IMR-90 (cell line): ENCODE measurements around the gene ACIN1. TPM values are rescaled to one million over a fixed set of nuclear protein-coding genes. Genes with fewer than 3 reads are reported as not detected.
A peak's percentile ranks its signal among the peaks of the same experiment; 100 is the strongest.

Experiments
- ATAC-seq: fragments of 200-7000 bp; cut with Tn5 transposase; 2 replicates; pipeline ENCODE4 v1.9.1; 2020; ENCODE audit warnings: low read depth, mild to moderate bottlenecking, moderate library complexity
- BruUV-seq: library from RNA; stranded (reverse); fragments of 400-500 nt; replicated peaks from 2 replicates; lab custom pipeline; 2021; lab: Mats Ljungman, UMichigan
- CTCF ChIA-PET: fragments of 300-600 bp; formaldehyde crosslinking; extraction: SDS; loops from one replicate; lab custom pipeline; 2021; ENCODE audit warnings: antibody characterized with exemption; lab: Yijun Ruan, JAX
- POLR2A ChIA-PET: fragments of 300-600 bp; sonication (Branson Sonifier 250); formaldehyde crosslinking; loops from one replicate; lab custom pipeline; 2022; ENCODE audit warnings: antibody characterized with exemption; ENCODE audit not compliant: unreplicated experiment; lab: Charles Lee
- DNase-seq: peaks from one replicate; pipeline ENCODE4 v3.0.0; 2013
- H2AFZ ChIP-seq: replicated peaks from 2 replicates; pipeline ENCODE3; 2013; ENCODE audit warnings: low read length, mild to moderate bottlenecking; ENCODE audit not compliant: poor library complexity
- H2AK5ac ChIP-seq: 2 replicates; pipeline ENCODE4 v1.6.1; 2013; ENCODE audit warnings: low read depth, low read length, inconsistent platforms
- H2AK9ac ChIP-seq: replicated peaks from 2 replicates; pipeline ENCODE3; 2013; ENCODE audit warnings: mild to moderate bottlenecking, low read depth, low read length, moderate library complexity; ENCODE audit not compliant: poor library complexity
- H2BK120ac ChIP-seq: 2 replicates; pipeline ENCODE4 v1.6.1; 2013; ENCODE audit warnings: low read depth, low read length, inconsistent platforms
- H2BK15ac ChIP-seq: 3 replicates; pipeline ENCODE4 v1.6.1; 2013; ENCODE audit warnings: low read depth, low read length, inconsistent platforms
- H2BK20ac ChIP-seq: 2 replicates; pipeline ENCODE4 v1.6.1; 2013; ENCODE audit warnings: low read depth, mild to moderate bottlenecking, inconsistent platforms, low read length, moderate library complexity
- H2BK5ac ChIP-seq: 2 replicates; pipeline ENCODE4 v1.6.1; 2013; ENCODE audit warnings: mild to moderate bottlenecking, low read depth, low read length, inconsistent platforms; ENCODE audit not compliant: poor library complexity, severe bottlenecking
- H3K14ac ChIP-seq: replicated peaks from 2 replicates; pipeline ENCODE4 v1.6.1; 2013; ENCODE audit warnings: low read depth, low read length, inconsistent platforms
- H3K18ac ChIP-seq: 2 replicates; pipeline ENCODE4 v1.6.1; 2013; ENCODE audit warnings: low read depth, low read length, control low read depth
- H3K23ac ChIP-seq: 2 replicates; pipeline ENCODE4 v1.6.1; 2013; ENCODE audit warnings: low read depth, low read length, inconsistent platforms
- H3K27ac ChIP-seq: 2 replicates; pipeline ENCODE4 v1.5.1; 2013; ENCODE audit warnings: mild to moderate bottlenecking, control low read depth, low read length; ENCODE audit not compliant: insufficient read depth
- H3K27me3 ChIP-seq: 2 replicates; pipeline ENCODE4 v1.6.1; 2013; ENCODE audit warnings: low read length; ENCODE audit not compliant: control insufficient read depth, insufficient read depth
- H3K36me3 ChIP-seq: 2 replicates; pipeline ENCODE4 v1.6.1; 2013; ENCODE audit warnings: low read length, mixed read lengths; ENCODE audit not compliant: control insufficient read depth, insufficient read depth
- H3K4ac ChIP-seq: 2 replicates; pipeline ENCODE4 v1.6.1; 2013; ENCODE audit warnings: low read depth, low read length, inconsistent platforms
- H3K4me1 ChIP-seq: 2 replicates; pipeline ENCODE4 v1.6.1; 2013; ENCODE audit warnings: low read length, mixed read lengths; ENCODE audit not compliant: control insufficient read depth, insufficient read depth
- H3K4me2 ChIP-seq: 2 replicates; pipeline ENCODE4 v1.6.1; 2013; ENCODE audit warnings: low read depth, mild to moderate bottlenecking, control low read depth, low read length, moderate library complexity
- H3K4me3 ChIP-seq: 2 replicates; pipeline ENCODE4 v1.5.1; 2013; ENCODE audit warnings: low read depth, mild to moderate bottlenecking, control low read depth, low read length, moderate library complexity; ENCODE audit not compliant: insufficient read depth
- H3K56ac ChIP-seq: 2 replicates; pipeline ENCODE4 v1.6.1; 2013; ENCODE audit warnings: low read length, inconsistent platforms; ENCODE audit not compliant: insufficient read depth; ENCODE audit errors: extremely low read depth
- H3K79me1 ChIP-seq, 2 experiments: 2 replicates each; pipeline ENCODE4 v1.6.1; 2013; ENCODE audit warnings: low read length in 2 of 2, inconsistent platforms in 1 of 2, low read depth in 1 of 2
- H3K9ac ChIP-seq: 2 replicates; pipeline ENCODE4 v1.6.1; 2013; ENCODE audit warnings: low read depth, low read length, control low read depth
- H3K9me1 ChIP-seq: 2 replicates; pipeline ENCODE4 v1.6.1; 2013; ENCODE audit warnings: low read length, inconsistent platforms; ENCODE audit not compliant: insufficient read depth
- H3K9me3 ChIP-seq: 2 replicates; pipeline ENCODE4 v1.6.1; 2013; ENCODE audit warnings: low read length; ENCODE audit not compliant: control insufficient read depth, insufficient read depth
- H4K20me1 ChIP-seq: 2 replicates; pipeline ENCODE4 v1.6.1; 2013; ENCODE audit warnings: low read length, inconsistent platforms; ENCODE audit not compliant: insufficient read depth
- H4K5ac ChIP-seq: 2 replicates; pipeline ENCODE4 v1.6.1; 2013; ENCODE audit warnings: mild to moderate bottlenecking, low read depth, low read length, control low read depth
- H4K8ac ChIP-seq, 2 experiments: 2 replicates each; pipeline ENCODE4 v1.6.1; 2013; ENCODE audit warnings: low read depth in 2 of 2, low read length in 2 of 2, control low read depth in 1 of 2, inconsistent platforms in 1 of 2
- H4K91ac ChIP-seq: 2 replicates; pipeline ENCODE4 v1.6.1; 2013; ENCODE audit warnings: low read depth, low read length, inconsistent platforms; ENCODE audit not compliant: insufficient read depth
- CEBPB ChIP-seq: IDR thresholded peaks from 2 replicates; pipeline ENCODE4 v1.6.1; 2012; ENCODE audit warnings: low read depth, low read length, improper control_type of control experiment
- CHD1 ChIP-seq: IDR thresholded peaks from 2 replicates; pipeline ENCODE4 v1.6.1; 2012; ENCODE audit warnings: low read depth, low read length, improper control_type of control experiment
- FOS ChIP-seq: fragments of 150-350 bp; IDR thresholded peaks from 2 replicates; pipeline ENCODE4 v1.6.1; 2016; ENCODE audit warnings: low read depth, low read length
- MAFK ChIP-seq: IDR thresholded peaks from 2 replicates; pipeline ENCODE4 v1.6.1; 2012; ENCODE audit warnings: low read depth, low read length, improper control_type of control experiment
- MAZ ChIP-seq: IDR thresholded peaks from 2 replicates; pipeline ENCODE4 v1.6.1; 2012; ENCODE audit warnings: low read depth, mild to moderate bottlenecking, low read length, improper control_type of control experiment, moderate library complexity, borderline replicate concordance
- MXI1 ChIP-seq: IDR thresholded peaks from 2 replicates; pipeline ENCODE4 v1.6.1; 2012; ENCODE audit warnings: low read depth, mild to moderate bottlenecking, low read length, moderate library complexity, borderline replicate concordance
- NFE2L2 ChIP-seq: fragments of 150-350 bp; IDR thresholded peaks from 2 replicates; pipeline ENCODE4 v1.6.1; 2016; ENCODE audit warnings: low read depth, mild to moderate bottlenecking, low read length
- POLR2A ChIP-seq: IDR thresholded peaks from 2 replicates; pipeline ENCODE4 v1.6.1; 2012; ENCODE audit warnings: mild to moderate bottlenecking, low read depth, low read length
- RAD21 ChIP-seq: IDR thresholded peaks from 2 replicates; pipeline ENCODE4 v1.6.1; 2012; ENCODE audit warnings: low read length, improper control_type of control experiment
- RCOR1 ChIP-seq: IDR thresholded peaks from 2 replicates; pipeline ENCODE4 v1.6.1; 2012; ENCODE audit warnings: mild to moderate bottlenecking, low read length, improper control_type of control experiment; ENCODE audit not compliant: insufficient replicate concordance
- RFX5 ChIP-seq: IDR thresholded peaks from 2 replicates; pipeline ENCODE4 v1.8.0; 2012; ENCODE audit warnings: low read depth, mild to moderate bottlenecking, low read length, moderate library complexity
- SMC3 ChIP-seq: fragments of 150-350 bp; IDR thresholded peaks from 2 replicates; pipeline ENCODE4 v1.6.1; 2016; ENCODE audit warnings: low read depth, mild to moderate bottlenecking, antibody characterized with exemption, low read length, moderate library complexity
- WGBS, 2 experiments: methylation state at CpG; one replicate each; pipeline versions ENCODE4 v1.1.5 to v1.1.7; 2013; ENCODE audit warnings: missing lambda C conversion rate in 2 of 2; ENCODE audit not compliant: insufficient read length in 1 of 2; ENCODE audit errors: extremely low coverage in 2 of 2; 5-methylcytosine and 5-hydroxymethylcytosine counted together
- dilution Hi-C: fragments of 300-500 bp; cut with HindIII; formaldehyde crosslinking; loops from one replicate; pipeline ENCODE4 v1.14.3; 2018; ENCODE audit warnings: low sequenced_read_pairs; ENCODE audit not compliant: unreplicated experiment
- in situ Hi-C: fragments of 300-500 bp; cut with MboI; formaldehyde crosslinking; loops from 3 replicates; pipeline ENCODE4 v1.14.3; 2019; ENCODE audit warnings: low sequenced_read_pairs, inconsistent platforms, mixed read lengths
- intact Hi-C: fragments of 100-400 bp; cut with micrococcal nuclease; formaldehyde crosslinking; loops from 2 replicates; pipeline ENCODE4 v1.10.0; 2022
- polyA plus RNA-seq, 3 experiments: library from polyadenylated mRNA; depleted of rRNA; stranded (reverse); fragments of >200 nt; gene quantifications; 2 replicates each; pipeline ENCODE4 v1.2.3, GENCODE V29; 2012; ENCODE audit warnings: low replicate concordance in 1 of 3
- total RNA-seq: library from RNA; depleted of rRNA; stranded (reverse); fragments of >200 nt; gene quantifications from 2 replicates; pipeline ENCODE4 v1.2.3, GENCODE V29; 2012
- TF ChIP-seq, protein P1 (sequence below): conservative IDR thresholded peaks from 2 replicates; pipeline ENCODE4 v1.5.1; 2012; ENCODE audit warnings: mild to moderate bottlenecking, low read depth, low read length, improper control_type of control experiment
- TF ChIP-seq, protein P2 (sequence below): fragments of 150-350 bp; IDR thresholded peaks from 2 replicates; pipeline ENCODE4 v1.6.1; 2016; ENCODE audit warnings: low read depth, mild to moderate bottlenecking, low read length, moderate library complexity, borderline replicate concordance
- TF ChIP-seq, protein P3 (sequence below): fragments of 150-350 bp; IDR thresholded peaks from 2 replicates; pipeline ENCODE4 v1.6.1; 2017; ENCODE audit warnings: mild to moderate bottlenecking, antibody characterized with exemption, low read length, low read depth

Gene ACIN1
- total and polyA plus RNA-seq, 2 of the 4 experiments (the other 2 are of a cell fraction): 73.8 to 185 TPM

DNA sequence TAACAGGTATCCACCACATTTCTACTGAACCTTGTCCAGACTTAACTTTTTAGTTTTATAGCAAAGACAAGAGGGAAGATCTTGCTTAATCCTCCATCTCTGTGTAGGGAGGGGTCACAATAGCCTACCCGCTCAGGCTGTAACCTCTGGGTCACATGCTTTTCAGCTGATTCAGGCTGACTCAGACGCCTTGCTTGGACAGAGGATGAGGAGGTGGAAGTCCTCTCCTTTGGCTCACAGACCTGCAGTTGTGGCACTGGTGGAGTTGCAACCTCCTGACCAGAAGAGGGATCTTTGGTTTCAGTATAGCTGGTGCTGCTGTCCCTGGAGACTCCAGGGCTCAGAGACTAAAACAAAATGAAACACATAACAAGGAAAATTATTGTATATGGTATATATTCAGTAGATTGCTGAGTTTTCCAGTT lies 16.2 kb downstream of the ACIN1 start:
- Histone ChIP-seq H3K4me1 (peaks cover 14% of the 10 kb centered on the region), H3K14ac (peak overlapping the region; percentile 94), H3K23ac (peak overlapping the region; percentile 83; the same call in 1 of the 2 replicates), H2AK9ac (peak overlapping the region; percentile 96), H4K8ac (peak overlapping the region; percentile 37 to 93), H2AFZ (peak overlapping the region; percentile 59), H3K36me3 (peaks cover 46% of the 10 kb centered on the region), H3K56ac (peak overlapping the region; percentile 85), H4K20me1 (no peaks in the 10 kb centered on the region), H3K9me1 (peaks cover 6% of the 10 kb centered on the region), H3K4me3 (no peak overlapping the region), H3K4me2 (peak overlapping the region; percentile 34; the same call in 1 of the 2 replicates), H2BK15ac (peak overlapping the region; percentile 79; the same call in 2 of the 3 replicates), H3K18ac (peak overlapping the region; percentile 56), H2AK5ac (peak overlapping the region; percentile 90), H2BK20ac (peak overlapping the region; percentile 84), H3K79me1 (peaks cover 21 to 47% of the 10 kb centered on the region in 2 experiments), H4K91ac (peak overlapping the region; percentile 91), H3K9me3 (no peaks in the 10 kb centered on the region), H2BK120ac (peak overlapping the region; percentile 91), H3K27ac (peak overlapping the region; percentile 90), H4K5ac (peak overlapping the region; percentile 56), H3K4ac (peak overlapping the region; percentile 93), H3K27me3 (no peaks in the 10 kb centered on the region), H3K9ac (peak overlapping the region; percentile 71), H2BK5ac (peak overlapping the region; percentile 93)
- dilution Hi-C loops: no loop called here
- intact Hi-C loops: loop anchor here (2.0 to 5.0 kb wide), 2 partner anchors 16 to 109 kb away; partner anchors contain the start of genes ACIN1 and C14orf119
- no TSS peak for BruUV-seq
- WGBS, 2 experiments: no CpG with 5 or more reads among the region's 2 CpGs
- ATAC-seq (peak; percentile 96), DNase-seq (peak; percentile 98)
- CTCF ChIA-PET: interaction anchor here (0.8 to 2.9 kb wide), 5 partner anchors 10 to 92 kb away, joined by 3 to 21 read pairs (median 8); partner anchors contain the start of genes ACIN1 and C14orf119
- POLR2A ChIA-PET: no interaction called here
- in situ Hi-C loops: loop anchor here (25.0 kb wide), 1 partner anchor 1059 kb away; the partner anchor contains the start of genes EMC9, FITM1, PSME1 and PSME2
- peak; percentile 70; the same call in 1 of the 2 replicates for TF ChIP-seq POLR2A
- TF ChIP-seq SMC3: 0 out of 2 replicates have a peak, but pooled peaks have one; percentile 10
- TF ChIP-seq RFX5: no peak
- TF ChIP-seq, protein P1, sequence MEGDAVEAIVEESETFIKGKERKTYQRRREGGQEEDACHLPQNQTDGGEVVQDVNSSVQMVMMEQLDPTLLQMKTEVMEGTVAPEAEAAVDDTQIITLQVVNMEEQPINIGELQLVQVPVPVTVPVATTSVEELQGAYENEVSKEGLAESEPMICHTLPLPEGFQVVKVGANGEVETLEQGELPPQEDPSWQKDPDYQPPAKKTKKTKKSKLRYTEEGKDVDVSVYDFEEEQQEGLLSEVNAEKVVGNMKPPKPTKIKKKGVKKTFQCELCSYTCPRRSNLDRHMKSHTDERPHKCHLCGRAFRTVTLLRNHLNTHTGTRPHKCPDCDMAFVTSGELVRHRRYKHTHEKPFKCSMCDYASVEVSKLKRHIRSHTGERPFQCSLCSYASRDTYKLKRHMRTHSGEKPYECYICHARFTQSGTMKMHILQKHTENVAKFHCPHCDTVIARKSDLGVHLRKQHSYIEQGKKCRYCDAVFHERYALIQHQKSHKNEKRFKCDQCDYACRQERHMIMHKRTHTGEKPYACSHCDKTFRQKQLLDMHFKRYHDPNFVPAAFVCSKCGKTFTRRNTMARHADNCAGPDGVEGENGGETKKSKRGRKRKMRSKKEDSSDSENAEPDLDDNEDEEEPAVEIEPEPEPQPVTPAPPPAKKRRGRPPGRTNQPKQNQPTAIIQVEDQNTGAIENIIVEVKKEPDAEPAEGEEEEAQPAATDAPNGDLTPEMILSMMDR: peak; percentile 19; the same call in 1 of the 2 replicates
- peak; percentile 96 for TF ChIP-seq CEBPB
- peak; percentile 79; the same call in 1 of the 2 replicates for TF ChIP-seq NFE2L2
- TF ChIP-seq, protein P2, sequence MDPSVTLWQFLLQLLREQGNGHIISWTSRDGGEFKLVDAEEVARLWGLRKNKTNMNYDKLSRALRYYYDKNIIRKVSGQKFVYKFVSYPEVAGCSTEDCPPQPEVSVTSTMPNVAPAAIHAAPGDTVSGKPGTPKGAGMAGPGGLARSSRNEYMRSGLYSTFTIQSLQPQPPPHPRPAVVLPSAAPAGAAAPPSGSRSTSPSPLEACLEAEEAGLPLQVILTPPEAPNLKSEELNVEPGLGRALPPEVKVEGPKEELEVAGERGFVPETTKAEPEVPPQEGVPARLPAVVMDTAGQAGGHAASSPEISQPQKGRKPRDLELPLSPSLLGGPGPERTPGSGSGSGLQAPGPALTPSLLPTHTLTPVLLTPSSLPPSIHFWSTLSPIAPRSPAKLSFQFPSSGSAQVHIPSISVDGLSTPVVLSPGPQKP: no peak
- TF ChIP-seq CHD1: no peak
- TF ChIP-seq RCOR1: peak; percentile 75
- peak; percentile 62; the same call in 1 of the 2 replicates for TF ChIP-seq MAZ
- TF ChIP-seq MXI1: no peak
- TF ChIP-seq MAFK: peak; percentile 45
- TF ChIP-seq FOS: peak; percentile 87
- no peak for TF ChIP-seq RAD21
- TF ChIP-seq, protein P3, sequence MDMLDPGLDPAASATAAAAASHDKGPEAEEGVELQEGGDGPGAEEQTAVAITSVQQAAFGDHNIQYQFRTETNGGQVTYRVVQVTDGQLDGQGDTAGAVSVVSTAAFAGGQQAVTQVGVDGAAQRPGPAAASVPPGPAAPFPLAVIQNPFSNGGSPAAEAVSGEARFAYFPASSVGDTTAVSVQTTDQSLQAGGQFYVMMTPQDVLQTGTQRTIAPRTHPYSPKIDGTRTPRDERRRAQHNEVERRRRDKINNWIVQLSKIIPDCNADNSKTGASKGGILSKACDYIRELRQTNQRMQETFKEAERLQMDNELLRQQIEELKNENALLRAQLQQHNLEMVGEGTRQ: peak; percentile 78; the same call in 1 of the 2 replicates
